Body of pancreas (tissue), 4 donors: ENCODE results near the gene DRC3. TPM values are rescaled to one million over a fixed set of nuclear protein-coding genes. Genes with fewer than 3 reads are reported as not detected.
A peak's percentile ranks its signal among the peaks of the same experiment; 100 is the strongest.

Experiments used
- ATAC-seq: fragments of 150-250 bp; one replicate; pipeline ENCODE4 v1.9.1; 2016
- DNase-seq, 4 donors: peaks; one replicate each; pipeline ENCODE4 v3.0.0-alpha.2; 2019
- H3K27ac ChIP-seq, 4 donors: fragments of 200-600 bp; sonication (generic); 1 replicate in 3 of 4; 2 replicates in 1 of 4; pipeline versions ENCODE4 v1.5.1 to v1.6.1; 2016 to 2019; ENCODE audit warnings: mild to moderate bottlenecking in 1 of 4, mixed read lengths in 1 of 4, moderate library complexity in 1 of 4
- H3K27me3 ChIP-seq, 2 donors: fragments of 200-600 bp; sonication (generic); one replicate each; pipeline ENCODE4 v1.6.0; 2016; ENCODE audit warnings: mild to moderate bottlenecking in 1 of 2
- H3K36me3 ChIP-seq, 2 donors: fragments of 200-600 bp; sonication (generic); replicated peaks in 1 of 2; 2 replicates each; pipeline ENCODE4 v1.5.1; 2016; ENCODE audit warnings: low read depth in 2 of 2; ENCODE audit not compliant: insufficient read depth in 1 of 2
- H3K4me1 ChIP-seq: fragments of 200-600 bp; sonication (generic); one replicate; pipeline ENCODE4 v1.6.0; 2016
- H3K4me3 ChIP-seq, 2 donors: fragments of 200-600 bp; sonication (generic); 1 replicate in 1 of 2; 2 replicates in 1 of 2; pipeline ENCODE4 v1.5.1; 2016 to 2019
- H3K9me3 ChIP-seq, 3 donors: fragments of 200-600 bp; sonication (generic); 1 replicate in 2 of 3; 2 replicates in 1 of 3; pipeline ENCODE4 v1.5.1; 2016
- CTCF ChIP-seq, 7 experiments: fragments of 450-650 bp in 4 of 7; fragments of 200-600 bp in 3 of 7; sonication (generic) in 3 of 7; IDR thresholded peaks; one replicate each; pipeline ENCODE4 v1.5.1; 2016 to 2019; ENCODE audit warnings: antibody characterized with exemption in 7 of 7
- POLR2A ChIP-seq, 3 donors: fragments of 450-650 bp; IDR thresholded peaks; one replicate each; pipeline ENCODE4 v1.6.1; 2016; ENCODE audit warnings: antibody characterized with exemption in 3 of 3, mild to moderate bottlenecking in 2 of 3
- WGBS, 2 donors: methylation state at CpG; one replicate each; pipeline ENCODE4 v1.1.5; 2017; 5-methylcytosine and 5-hydroxymethylcytosine counted together
- intact Hi-C: fragments of 100-400 bp; cut with DNase I; formaldehyde crosslinking; loops from one replicate; pipeline ENCODE4 v1.15.1; 2023
- total RNA-seq, 2 donors: library from RNA; depleted of rRNA; stranded (reverse); fragments of >200 nt; gene quantifications; one replicate each; pipeline ENCODE4 v1.1.0, GENCODE V29; 2016

The DRC3 gene
- total RNA-seq, 2 donors from 2014 or later, result 2.9 to 6.9 TPM

- Histone ChIP-seq H3K27ac (peak overlapping the region; percentile 9 to 68 (median 65)), H3K9me3 (no peaks in the 10 kb centered on the region), H3K36me3 (no peaks in the 10 kb centered on the region), H3K4me1 (peaks cover 30% of the 10 kb centered on the region), H3K27me3 (no peaks in the 10 kb centered on the region), H3K4me3 (no peak overlapping the region)
- 86 to 88% methylated on average over 4 to 5 of the region's 5 CpGs for WGBS, 2 donors
- ATAC-seq, result no peak
- no peak for DNase-seq
- intact Hi-C loops, result no loop called here
- TF ChIP-seq CTCF (IDR thresholded peaks at IDR 0.05), result no peak
- TF ChIP-seq POLR2A (IDR thresholded peaks at IDR 0.05), result no peak
Observed at GRCh38 chr17:17958982-17959381, 13.7 kb upstream of the DRC3 start.

GRCh38 chr17:17959520-17960361 is 12.9 kb upstream of the DRC3 start:
- ATAC-seq (peak; percentile 68), DNase-seq (no peak)
- TF ChIP-seq POLR2A (IDR thresholded peaks at IDR 0.05), result no peak
- no peak for TF ChIP-seq CTCF (IDR thresholded peaks at IDR 0.05)
- 25 to 29% methylated on average over 7 of the region's 7 CpGs for whole genome bisulfite sequencing, 2 donors
- Histone ChIP-seq H3K27me3 (no peaks in the 10 kb centered on the region), H3K4me3 (no peak overlapping the region), H3K36me3 (no peaks in the 10 kb centered on the region), H3K9me3 (no peaks in the 10 kb centered on the region), H3K27ac (peak overlapping the region in 3 of 4 donors; percentile 62 to 68 (median 68)), H3K4me1 (peaks cover 30% of the 10 kb centered on the region)
- intact Hi-C loops, result no loop called here

GRCh38 chr17:17960500-17961030 is 12.1 kb upstream of the DRC3 start:
- no peaks in the 10 kb centered on the region for H3K9me3 ChIP-seq
- peaks cover 30% of the 10 kb centered on the region for H3K4me1 ChIP-seq
- TF ChIP-seq POLR2A (IDR thresholded peaks at IDR 0.05) (no peak), CTCF (IDR thresholded peaks at IDR 0.05) (no peak)
- no peaks in the 10 kb centered on the region for H3K27me3 ChIP-seq
- DNase-seq, result no peak
- peak overlapping the region in 2 of 4 donors; percentile 62 to 68 for H3K27ac ChIP-seq
- 69 to 71% methylated on average over 5 of the region's 5 CpGs for whole genome bisulfite sequencing, 2 donors
- H3K36me3 ChIP-seq, result no peaks in the 10 kb centered on the region
- intact Hi-C loops, result no loop called here
- ATAC-seq, result no peak
- no peak overlapping the region for H3K4me3 ChIP-seq

- Histone ChIP-seq H3K4me1 (peaks cover 29% of the 10 kb centered on the region), H3K27ac (no peak overlapping the region), H3K27me3 (no peaks in the 10 kb centered on the region), H3K9me3 (no peaks in the 10 kb centered on the region), H3K4me3 (no peak overlapping the region), H3K36me3 (no peaks in the 10 kb centered on the region)
- ATAC-seq (no peak), DNase-seq (no peak)
- WGBS, 2 donors, result 86 to 87% methylated on average over 4 of the region's 4 CpGs
- intact Hi-C loops, result no loop called here
- TF ChIP-seq CTCF (IDR thresholded peaks at IDR 0.05) (no peak), POLR2A (IDR thresholded peaks at IDR 0.05) (no peak)
Observed at GRCh38 chr17:17963066-17963465, 9.6 kb upstream of the DRC3 start.
